Activated naive CD4-positive, alpha-beta T cell treated with anti-CD3 and anti-CD28 coated beads, Interleukin-2, amount 50 U/mL, for 16 hours (primary cell): ENCODE measurements around the gene PTPRN2.

ENCODE experiments used
- DNase-seq: peaks from one replicate; pipeline ENCODE4 v3.0.0-alpha.2; 2020

Gene PTPRN2

GRCh38 chr7:157658851-157659412, 928.7 kb downstream of the PTPRN2 start:
- no peak for DNase-seq

DNA sequence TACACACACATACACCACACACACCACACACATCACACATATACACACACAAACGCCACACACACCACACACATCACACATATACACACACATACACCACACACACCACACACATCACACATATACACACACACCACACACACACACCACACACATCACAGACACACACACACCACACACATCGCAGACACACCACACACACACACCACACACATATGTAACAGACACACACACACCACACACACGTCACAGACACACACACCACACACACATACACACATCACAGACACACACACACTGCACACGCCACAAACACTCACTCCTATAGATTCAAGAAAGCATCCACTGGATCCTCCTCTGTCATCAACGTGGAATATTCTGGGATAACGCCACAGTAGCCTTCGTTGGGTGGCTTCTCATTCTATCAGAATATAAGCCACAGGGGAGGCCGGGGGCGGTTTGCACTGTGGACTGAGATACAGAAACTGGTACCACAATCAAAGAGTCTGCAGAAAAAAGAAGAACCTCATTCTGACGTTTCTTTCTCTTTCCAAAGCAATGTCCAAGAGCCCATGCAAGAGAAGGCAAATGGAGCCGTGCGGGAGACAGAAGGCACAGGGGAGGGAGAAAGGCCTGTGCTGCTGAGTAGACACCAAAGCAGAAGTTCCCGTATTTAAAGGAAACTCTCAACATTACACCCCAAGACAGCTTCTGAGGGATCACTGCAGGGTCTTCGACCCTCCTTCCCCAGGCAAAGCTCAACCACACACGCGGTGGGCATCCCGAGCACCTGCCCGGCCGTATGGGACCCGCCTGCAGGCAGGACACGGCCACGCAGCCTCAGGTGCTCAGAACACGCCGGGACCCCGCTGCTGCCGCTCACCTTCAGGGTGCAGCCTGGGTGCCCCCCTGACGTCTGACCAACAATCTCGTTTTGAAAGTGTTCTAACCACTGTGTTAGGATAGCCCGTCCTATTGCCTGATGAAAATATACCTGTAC, 929.6 kb downstream of the PTPRN2 start:
- no peak for DNase-seq

DNA sequence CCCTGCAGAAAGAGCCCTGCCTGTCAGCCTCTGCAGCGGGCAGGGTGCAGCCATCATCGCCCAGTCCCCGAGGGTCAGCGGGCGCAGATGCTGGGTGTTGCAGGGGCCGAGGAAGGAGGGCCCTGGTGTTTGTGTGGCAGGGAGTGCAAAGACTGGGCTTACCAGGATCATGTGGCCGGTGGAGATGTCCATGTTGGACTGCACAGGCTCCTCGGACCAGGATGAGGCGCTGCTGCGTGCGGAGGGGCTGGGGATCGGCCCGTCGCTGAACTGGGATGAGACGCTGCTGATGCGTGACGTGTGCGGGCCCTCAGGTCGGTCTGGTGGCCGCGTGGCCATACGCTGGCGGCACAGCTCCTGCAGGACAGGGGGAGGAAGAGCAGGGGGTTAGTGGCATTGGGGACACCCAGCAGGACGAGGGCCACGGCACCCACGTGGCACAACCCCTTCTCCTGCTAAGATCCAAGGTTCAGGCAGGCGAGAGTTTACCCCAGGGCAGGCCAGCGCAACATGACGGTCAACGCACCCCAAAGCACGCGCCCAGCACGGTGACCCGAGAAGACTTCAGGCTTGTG, 931.3 kb downstream of the PTPRN2 start:
- DNase-seq = no peak

- DNase-seq = no peak
Observed at GRCh38 chr7:157654350-157654749, 933.3 kb downstream of the PTPRN2 start.

DNA sequence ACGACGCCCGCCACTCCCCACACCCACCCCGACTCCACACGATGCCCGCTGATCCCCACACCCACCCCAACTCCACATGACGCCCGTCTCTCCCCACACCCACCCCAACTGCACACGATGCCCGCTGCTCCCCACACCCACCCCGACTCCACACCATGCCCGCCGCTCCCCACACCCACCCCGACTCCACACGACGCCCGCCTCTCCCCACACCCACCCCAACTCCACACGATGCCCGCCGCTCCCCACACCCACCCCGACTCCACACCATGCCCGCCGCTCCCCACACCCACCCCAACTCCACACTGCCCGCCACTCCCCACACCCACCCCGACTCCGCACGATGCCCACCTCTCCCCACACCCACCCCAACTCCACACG, 933.8 kb downstream of the PTPRN2 start:
- DNase-seq = no peak

DNA sequence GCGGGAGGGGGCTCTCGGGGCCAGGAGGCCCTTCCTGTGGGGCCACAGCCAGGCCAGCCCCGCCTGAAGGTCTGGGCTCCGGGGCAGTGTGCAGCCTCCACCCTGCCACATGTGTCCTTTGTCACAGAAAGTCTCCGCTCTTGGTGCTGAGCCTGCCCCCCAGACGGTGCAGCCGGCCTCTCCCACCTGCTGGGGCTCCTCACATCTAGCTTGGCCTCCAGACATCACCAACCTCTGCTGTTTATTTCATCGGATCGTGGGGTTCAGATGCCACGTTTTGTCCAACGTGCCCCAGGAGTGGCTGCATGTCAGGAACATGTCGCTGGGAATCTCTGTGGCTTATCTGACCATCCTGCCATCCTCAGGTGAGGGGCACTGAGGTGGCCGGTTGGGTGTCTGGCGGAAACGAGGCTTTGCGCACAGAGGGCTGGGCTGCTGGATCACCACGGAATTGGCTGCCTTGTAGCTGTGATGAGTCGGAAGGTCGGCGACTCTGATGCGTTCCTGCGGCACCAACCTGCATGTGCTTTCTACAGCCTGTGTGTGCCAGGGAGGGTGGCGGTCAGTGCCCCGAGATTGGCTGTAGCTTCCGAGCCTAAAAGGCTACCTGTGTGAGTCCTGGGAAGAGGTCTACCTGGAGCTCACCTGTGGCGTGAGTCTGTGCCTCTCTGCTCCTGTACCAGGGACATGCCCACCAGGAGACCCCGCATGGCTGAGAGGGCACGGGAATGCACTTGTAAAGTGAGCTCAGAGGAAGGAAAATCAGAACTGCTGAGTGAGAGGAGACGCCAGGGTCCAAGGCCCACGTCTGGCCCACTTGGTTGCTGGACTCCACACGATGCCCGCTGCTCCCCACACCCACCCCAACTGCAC, 934.4 kb downstream of the PTPRN2 start:
- no peak for DNase-seq

- no peak for DNase-seq
Observed at GRCh38 chr7:157652161-157652953, 935.3 kb downstream of the PTPRN2 start.

GRCh38 chr7:157651366-157652160, 936.1 kb downstream of the PTPRN2 start:
- DNase-seq = no peak

GRCh38 chr7:157650801-157651200, 936.8 kb downstream of the PTPRN2 start:
- DNase-seq = no peak

- no peak for DNase-seq
Observed at GRCh38 chr7:157650131-157650631, 937.4 kb downstream of the PTPRN2 start.

DNA sequence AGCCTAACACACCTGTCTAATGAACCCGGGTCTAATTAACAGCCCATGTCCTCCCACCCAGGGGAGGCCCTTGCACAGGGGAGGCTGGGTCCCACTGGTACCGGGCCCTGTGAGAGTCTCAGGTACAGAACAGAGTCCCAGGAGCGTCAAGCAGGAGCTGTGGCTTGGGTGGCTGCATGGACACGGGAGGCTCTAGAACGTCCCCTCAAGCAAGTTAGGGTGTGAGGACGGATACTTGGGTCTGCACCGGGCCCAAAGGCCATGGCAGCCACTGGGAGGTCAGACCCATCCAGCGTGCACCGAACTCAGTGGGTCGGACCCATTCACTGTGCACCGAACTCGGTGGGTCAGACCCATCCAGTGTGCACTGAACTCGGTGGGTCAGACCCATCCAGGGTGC, 941.1 kb downstream of the PTPRN2 start:
- DNase-seq = no peak

DNA sequence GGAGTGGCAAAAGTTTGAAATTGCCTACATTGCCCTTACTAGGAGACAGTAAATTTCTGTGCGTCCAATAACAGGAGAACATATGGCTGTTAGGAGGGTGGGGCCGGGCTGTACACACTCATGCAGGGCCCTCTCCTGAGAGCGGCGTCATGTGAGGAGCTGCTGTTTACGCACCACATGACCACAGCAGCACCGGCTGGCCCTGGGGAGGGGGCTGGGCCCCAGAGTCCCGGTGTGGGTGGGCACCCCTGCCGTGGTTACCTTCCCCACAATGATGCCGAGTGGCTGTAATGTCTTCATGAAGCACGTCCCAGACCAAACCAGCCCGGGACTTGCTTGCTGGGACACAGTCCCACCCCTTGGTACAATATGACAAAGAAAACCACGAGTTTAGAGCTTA, 942.1 kb downstream of the PTPRN2 start:
- DNase-seq = no peak

GRCh38 chr7:157644946-157645345, 942.7 kb downstream of the PTPRN2 start:
- DNase-seq = no peak

DNA sequence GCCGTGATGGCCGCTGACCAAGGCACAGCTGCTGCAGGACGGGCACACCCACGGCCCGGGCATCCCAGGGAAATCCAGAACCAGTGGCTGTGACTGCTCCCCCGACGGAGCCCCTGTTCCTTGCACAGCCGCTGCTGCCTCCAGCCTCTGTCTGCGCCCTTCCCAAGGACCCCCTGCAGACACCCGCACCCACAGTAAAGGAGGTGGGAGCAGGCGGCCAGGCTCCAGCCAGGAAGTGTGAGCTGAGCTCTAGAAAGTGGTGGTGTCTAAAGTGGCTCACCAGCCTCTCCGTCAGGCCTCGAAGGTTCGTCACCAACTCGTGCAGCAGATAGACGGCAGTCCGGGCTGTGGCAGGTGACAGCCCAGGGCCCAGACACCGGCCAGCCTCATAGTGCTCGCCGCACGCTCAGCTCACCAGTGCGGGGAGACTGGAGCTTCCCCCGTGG, 944.1 kb downstream of the PTPRN2 start:
- DNase-seq = no peak

- no peak for DNase-seq
Observed at GRCh38 chr7:157641866-157642265, 945.8 kb downstream of the PTPRN2 start.

- DNase-seq = no peak
Observed at GRCh38 chr7:157640144-157640543, 947.5 kb downstream of the PTPRN2 start.

- DNase-seq = no peak
Observed at GRCh38 chr7:157638563-157638962, 949.1 kb downstream of the PTPRN2 start.

- DNase-seq = no peak
Observed at GRCh38 chr7:157637216-157637949, 950.2 kb downstream of the PTPRN2 start.

DNA sequence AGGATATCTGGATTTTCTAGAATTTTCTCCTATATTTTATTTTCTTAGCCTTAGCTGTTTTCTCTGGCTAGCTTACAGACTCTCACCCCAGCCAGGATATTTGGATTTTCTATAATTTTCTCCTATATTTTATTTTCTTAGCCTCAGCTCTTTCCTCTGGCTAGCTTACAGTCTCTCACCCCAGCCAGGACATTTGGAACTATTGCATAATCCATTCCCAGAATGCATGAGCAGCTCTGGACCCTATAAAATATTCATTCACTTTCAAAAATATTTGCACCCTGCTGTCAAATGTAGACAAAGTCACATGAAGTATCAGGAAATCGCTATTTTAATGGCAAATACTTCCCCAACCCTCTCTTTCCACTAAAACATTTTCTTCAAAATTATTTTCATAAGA, 952.0 kb downstream of the PTPRN2 start:
- no peak for DNase-seq

DNA sequence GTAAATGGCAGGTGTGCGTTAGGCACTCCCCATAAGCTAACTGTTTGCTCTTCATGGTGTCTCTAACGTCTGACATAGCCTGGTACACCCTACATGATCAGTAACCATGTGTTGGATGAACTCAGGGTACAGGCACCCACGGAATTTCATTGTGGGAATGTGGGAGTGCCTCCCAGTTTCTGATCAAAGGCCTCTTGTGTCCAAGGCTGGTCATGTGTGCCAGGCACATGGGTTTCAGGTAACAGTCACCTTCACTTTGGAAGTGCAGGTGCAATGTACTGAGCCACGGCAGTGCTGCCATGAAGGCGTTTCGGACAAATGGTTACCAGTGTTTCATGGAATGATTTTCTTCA, 952.5 kb downstream of the PTPRN2 start:
- no peak for DNase-seq
